ENCODE results near the gene SYT7.

The SYT7 gene

DNA sequence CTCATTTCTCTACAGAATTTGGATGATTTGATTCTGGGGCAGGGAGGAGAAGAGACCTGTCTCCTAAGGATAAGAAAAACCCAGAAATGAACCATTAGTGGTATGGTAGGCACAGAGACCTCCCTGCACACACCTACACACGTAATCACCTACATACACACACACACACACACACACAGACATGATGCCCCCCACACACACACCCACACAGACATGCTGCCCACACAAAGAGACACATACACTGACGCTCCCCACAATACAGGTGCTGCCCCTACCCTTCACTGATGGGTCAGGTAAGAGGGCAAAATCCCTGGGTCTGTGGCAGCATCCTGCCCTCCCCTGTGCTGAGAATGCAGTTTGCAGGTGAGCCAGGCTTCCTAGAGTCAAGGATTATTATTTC is 1.1 kb upstream of the SYT7 start:
- no peak for DNase-seq

GRCh38 chr11:61580271-61580888 is 496 bp downstream of the SYT7 start:
- no peak for DNase-seq

DNA sequence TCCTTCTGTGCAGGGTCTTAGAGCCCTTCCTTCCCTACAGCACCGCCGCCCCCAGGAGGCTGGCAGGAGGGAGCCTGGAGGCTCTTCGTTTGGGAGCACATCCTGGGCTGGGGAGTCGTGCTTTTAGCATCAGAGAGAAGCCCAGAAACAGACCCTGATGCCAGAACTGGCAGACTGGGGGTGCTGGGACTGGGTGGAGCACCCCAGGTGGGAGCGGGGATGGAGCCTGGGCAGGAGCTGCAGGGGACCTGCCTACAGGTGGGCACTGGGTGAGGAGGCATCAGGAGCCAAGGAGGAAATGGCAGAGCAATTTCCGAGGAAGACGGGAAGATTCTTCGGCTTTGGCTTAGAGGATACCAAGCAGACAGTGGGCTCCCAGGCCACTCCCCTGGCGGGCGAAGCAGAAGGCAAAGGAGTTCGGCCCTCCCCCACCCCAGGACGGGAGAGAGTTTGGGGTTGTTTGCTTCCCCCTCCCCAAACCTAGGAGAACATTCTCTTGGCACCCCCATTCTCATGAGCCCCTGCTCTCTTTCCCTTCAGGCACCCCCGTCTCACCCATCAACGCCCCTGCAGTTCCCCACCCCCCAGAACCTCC is 1.1 kb downstream of the SYT7 start:
- no peak for DNase-seq

- no peak for DNase-seq
These were observed 1.8 kb downstream of the SYT7 start for GRCh38 chr11:61578819-61579675.

DNA sequence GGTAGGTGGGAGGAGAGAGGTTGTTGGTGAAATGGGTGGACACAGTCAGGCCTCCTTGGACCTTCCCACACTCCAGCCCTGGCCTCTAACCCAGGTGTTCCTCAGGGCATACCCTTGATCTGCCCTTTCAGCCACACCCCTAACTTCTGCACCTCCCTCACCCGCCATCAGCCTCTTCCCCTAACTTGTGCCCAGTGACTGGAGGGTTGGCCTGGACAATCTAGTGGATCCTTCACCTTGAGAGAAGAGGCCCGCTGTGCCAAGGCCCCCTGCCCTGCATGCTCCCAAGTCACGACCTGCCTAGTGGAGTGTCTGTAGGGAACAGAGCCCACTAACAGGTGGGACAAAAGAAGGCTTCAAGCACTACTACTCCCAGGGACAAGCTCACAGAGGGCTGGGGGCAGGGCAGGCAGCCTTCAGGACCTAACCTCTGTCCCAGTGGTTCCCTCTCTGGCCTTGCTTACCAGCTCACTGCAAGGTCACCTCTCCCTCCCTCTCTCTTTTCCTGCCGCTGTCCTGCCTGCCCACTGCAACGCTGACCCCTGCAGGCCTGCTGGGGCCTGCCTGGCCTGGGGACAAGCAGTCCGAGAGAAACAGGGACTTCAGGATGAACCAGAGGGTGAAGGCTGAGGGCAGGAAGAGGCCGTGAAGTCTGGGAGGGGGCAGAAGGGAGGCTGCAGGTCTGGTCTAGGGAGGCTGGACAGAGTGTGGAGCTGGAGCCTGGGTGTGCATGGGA is 3.3 kb downstream of the SYT7 start:
- DNase-seq, result no peak

GRCh38 chr11:61575886-61576861 is 4.7 kb downstream of the SYT7 start:
- DNase-seq, result no peak

DNA sequence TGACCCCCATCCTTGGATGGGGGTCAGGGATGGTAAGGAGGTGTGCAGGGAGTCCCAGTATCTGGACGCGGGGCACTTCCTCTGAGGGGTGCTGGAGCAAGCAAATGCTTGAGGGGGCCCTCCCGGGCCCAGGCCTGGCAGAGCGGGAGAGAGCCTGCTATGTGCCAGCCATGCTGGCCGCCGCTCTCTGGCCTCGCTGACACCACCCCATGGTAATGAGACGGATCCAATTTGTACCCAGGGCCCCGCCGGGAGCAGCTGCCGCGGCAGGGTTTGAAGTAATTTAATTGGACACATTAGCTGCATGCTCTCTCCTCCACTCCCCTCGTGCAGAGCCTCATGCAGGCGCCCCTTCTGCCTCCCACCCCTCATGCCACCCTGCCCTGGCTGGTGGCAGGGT is 6.3 kb downstream of the SYT7 start:
- DNase-seq, result no peak

DNA sequence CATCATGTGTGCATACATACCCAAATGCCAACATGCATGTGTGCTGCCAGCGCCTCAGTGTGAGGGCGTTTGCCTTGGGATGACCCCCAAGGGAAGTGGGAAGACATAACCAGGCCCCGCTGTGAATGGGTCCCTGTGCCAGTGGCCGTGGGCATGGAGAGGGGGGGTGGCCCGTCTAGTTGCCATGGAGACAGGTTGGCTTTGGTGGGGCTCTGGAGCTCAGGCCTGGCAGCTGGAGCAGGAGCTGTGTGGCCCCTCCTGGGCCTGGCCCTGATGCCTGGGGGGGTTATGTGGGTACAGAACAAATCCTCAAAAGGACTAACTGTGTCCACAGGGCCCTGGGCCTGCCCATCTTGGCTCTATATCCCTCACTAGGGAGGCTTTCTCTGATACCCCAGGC is 8.0 kb downstream of the SYT7 start:
- no peak for DNase-seq

DNA sequence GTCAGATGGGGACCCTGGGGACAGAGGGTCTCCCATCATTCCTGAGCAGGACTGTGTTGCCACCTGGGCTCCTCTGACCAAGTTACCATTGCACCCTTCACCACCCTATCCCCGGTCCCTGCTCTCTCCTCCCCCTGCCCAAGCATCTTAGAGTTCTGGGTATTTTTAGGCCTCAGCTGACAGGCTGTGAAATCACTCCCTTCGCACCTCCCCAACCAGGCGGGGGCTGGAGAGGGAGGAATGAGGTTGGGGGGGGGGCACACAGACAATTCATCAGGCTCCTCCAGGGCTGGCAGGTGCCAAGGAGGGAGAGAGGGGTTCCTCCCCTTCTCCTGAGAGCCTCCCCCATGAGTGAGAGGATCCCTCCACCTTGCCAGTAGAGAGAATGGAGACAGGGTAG is 9.0 kb downstream of the SYT7 start:
- no peak for DNase-seq

GRCh38 chr11:61571337-61571736 is 9.5 kb downstream of the SYT7 start:
- no peak for DNase-seq

GRCh38 chr11:61569701-61570100 is 11.2 kb downstream of the SYT7 start:
- DNase-seq, result no peak

DNA sequence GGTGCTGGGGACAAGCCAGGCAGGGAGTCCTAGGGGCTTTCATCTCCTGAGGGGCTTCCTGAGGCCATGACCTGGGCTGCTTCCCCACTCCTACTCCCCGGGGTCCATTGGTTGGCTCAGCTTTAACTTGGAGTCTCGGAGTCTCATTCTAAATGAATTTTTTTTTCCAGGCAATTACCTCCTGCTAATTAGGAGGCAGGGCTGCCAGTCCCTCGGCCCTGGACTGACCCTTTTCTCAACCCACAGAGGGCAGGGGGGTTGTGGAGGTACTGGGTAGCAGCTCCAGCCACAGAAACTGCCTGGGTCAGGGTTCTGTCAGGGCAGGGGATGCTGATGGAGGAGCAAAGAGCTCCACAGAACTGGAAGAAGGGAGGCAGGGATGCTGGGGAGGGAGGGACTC is 11.9 kb downstream of the SYT7 start:
- no peak for DNase-seq

DNA sequence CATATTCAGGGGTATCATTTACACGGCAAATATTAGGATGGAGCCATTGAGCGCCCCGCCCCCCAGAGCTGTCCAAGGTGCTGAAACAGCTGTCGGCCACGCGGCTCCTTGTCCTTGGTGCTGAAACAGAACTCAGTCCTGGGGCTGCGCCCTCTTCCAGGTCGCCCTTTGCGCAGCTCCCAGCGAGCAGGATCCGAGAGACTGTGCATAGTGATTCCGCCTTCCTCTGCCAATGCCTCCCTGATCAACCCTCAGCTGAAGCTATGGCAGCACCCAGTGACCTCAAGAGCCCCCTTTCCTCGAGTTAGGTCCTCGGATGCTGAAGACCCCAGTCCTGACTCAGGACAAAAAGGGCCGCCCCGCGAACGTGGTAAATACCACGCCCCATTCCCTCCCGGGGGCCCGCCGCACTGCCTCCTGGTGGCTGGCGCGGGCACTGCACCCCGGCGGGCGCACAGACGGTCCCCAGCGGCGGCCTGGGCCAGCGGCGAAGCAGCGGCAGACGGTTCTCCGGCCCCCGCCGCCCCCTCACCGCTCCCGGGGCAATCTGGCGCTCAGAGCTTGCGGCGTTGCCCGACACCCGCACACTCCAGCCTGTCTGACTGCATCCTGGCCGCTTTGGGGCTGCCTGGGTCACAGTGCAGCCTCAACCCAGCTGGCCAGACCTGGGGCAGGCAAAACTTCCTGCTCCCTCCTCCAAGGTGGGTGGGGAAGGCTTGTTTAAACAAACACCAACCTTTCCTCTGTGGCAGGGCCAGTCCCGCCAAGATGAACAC is 13.4 kb downstream of the SYT7 start:
- DNase-seq, result peak; percentile 12

DNA sequence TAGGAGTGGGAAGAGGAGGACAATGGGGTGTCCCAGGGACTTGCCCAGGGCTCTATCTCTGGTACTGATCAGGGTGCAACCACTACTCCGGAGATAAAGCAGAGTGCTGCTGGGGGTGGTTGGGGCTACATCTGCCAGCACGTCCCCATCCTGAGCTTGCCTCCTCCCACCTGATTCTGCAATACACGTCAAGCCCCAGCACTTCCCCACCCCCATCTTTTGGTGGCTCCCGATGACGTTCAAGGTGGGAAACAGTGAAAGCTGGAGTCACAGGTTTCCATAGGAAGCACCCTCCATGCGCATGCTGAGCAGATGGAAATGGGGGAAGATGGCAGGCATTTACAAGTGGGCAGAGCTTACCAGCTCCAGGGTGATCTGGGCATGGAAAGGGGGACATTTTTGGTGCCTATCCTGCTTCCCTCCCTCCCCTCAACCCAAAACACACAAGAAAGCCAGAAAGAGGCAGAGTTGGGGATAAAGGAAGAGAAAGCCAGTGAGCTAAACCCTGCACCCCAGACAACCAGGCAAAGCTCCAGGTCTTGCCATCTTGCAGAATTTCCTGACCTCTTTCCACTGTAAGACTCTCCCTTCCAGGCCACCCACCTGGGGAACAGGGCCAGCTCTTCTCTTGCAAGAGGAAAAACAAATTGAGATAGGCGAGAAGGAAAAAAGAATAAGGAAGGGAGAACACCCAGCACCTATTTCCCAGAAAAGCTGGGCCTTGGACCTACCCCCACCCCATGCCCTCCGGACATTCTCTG is 15.8 kb downstream of the SYT7 start:
- DNase-seq, result no peak

- DNase-seq, result no peak
These were observed 20.1 kb downstream of the SYT7 start for GRCh38 chr11:61560751-61561150.

DNA sequence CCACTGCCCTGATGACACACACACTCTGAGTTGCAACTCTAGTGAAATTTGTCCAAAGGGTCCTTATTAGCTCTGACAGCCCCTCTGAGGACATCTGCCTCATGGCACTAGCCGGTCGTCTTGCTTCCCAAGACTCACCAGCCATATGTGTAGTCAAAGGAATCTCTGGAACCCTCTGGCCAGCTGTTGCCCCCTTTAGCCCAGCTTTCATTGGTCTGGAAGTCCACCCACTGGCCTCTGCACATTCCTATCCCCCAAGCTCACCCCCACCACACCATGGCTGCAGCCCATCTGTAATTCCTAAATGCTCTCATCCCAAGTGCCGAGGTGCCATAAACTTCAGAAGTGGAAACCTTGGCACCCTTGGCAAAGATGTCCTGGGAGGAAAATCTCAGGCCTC is 24.3 kb downstream of the SYT7 start:
- DNase-seq, result no peak

DNA sequence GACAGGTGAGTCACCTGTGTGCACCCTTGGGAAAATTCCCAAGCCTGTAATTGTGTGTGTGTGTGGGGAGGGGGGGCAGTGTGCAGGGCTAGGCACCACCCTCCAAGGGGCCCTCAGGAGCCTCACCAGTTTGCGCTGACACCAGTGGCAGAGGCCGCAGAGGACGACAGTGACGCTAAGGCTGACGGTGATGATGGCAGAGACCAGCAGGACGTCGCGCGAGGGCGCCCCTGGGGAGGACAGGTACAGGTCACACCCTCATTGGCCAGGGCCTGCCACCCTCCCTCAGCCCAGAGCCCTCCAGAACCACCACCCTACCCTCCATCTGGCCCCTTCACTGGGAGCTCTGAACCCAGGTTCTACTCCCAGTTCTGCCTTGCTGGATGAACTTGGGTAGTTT is 24.9 kb downstream of the SYT7 start:
- DNase-seq, result no peak

- no peak for DNase-seq
These were observed 25.6 kb downstream of the SYT7 start for GRCh38 chr11:61555051-61555969.

DNA sequence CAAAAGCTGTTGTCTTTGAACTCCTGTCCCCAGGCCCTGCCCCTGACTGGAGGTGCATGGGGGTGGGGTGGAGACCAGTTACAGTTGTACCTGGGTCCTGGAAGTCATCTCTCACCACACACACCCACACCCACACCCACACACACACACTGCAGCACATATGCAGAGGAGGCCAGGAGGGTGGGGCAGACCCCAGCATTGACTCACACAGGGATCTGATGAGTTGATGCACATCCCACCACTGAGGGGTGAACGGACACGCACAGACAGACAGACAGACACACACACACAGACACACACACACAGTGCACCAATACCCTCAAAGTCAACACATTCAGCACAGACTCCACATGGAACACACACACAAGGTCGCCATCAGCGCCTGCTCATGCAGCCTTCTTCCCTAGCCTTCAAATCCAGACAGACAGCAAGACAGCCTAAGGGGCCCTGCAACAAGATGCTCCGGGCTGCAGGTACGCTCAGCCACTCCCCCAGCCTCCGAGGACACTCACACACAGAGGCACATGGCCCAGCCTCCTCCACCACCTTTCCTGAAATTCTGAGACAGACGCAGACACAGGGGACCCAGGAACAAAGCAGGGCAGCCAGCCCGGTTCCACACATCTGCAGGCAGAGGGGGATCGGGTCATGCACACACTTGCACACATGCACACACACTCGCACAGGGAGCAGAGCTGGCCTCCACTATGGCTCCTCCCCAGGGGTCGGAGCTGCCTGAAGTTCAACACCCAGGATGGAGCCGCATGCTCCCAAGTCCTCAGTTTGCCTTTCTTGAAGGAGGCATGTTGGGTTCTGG is 26.5 kb downstream of the SYT7 start:
- DNase-seq, result no peak

Data from SIG-M5 (cell line).